Stimulated activated naive CD4-positive, alpha-beta T cell treated with Interleukin-2 at 50 U/mL for 16 hours (primary cell): ENCODE data around the gene GRIK3.

Source experiments
- DNase-seq: peaks from one replicate; lab custom pipeline; 2025; lab: John Stamatoyannopoulos, UW

GRIK3 gene

DNA sequence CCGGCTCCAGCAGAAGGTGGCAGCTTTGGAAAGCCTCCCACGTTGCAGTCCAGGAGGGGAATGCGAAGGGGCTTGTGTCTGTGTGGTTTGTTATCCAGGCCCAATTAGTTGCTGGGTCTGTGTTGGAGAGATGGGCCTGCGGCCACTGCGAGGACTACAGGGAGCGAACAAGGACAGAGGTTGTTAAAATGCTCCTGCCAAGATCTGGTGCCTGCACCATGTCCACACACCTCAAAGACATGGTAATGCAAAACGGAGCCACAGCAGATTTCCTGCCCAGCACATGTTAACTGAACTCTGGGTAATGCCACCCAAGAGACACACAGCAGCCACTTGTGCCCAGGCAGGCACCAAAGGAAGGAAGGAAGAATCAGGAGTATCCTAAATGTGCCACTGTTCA lies 18.6 kb downstream of the GRIK3 start:
- DNase-seq = no peak

DNA sequence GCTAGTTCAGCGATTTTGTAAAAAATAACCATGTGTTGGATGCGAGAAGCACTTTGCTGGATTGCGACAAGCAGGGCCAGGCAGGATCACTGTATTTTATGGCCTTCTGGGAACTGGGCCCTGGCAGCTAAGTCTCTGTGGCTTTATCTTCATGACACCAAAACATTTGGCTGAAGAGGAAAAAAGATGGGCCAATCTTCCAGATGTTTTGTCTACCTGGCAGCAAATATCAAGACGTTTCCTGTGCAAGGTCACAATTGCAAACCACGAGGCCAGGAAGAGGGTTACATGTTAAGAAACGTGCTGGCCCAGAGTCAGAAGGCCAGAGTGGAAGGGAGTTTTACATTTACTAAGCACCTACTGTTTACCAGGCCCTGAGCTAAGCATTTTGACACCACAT lies 22.1 kb downstream of the GRIK3 start:
- DNase-seq = no peak

DNA sequence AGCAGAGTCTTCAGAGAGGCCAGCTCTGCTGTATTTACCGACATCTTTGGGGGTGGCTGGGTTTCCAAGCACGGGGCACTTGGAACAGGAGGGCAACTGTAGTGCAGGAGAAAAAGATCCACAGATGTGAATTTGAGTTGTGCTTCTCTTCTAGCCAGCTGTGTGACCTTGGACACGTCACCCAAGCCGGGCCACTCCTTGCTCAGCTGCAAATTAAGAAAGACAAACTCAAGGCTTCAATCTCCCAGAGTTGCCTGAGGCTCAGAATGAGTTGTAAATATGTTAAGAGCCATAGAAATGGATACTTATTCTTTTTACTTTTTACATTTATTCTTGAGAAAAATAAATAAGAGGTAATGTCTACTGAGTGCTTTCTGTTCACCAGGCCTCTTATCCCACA lies 24.3 kb downstream of the GRIK3 start:
- no peak for DNase-seq

DNA sequence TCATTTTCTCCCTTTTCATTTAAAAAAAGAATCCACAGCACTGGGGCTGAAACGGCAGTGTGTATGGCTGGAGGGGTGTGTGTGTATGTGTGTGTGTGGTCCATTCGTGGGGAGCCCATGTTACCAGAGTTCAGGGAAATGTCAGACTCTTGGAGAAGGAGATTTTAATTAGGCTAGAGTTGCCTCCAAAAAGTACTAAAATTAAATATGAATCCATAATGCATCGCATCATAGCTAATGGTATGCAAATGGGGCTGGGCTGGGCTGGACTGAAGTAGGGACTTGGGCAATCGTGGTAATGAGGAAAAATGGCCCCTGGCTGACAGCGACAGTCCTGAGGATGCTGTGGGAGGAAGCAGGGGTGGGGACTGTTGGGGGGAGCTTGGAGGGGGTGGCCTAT lies 24.8 kb downstream of the GRIK3 start:
- no peak for DNase-seq

DNA sequence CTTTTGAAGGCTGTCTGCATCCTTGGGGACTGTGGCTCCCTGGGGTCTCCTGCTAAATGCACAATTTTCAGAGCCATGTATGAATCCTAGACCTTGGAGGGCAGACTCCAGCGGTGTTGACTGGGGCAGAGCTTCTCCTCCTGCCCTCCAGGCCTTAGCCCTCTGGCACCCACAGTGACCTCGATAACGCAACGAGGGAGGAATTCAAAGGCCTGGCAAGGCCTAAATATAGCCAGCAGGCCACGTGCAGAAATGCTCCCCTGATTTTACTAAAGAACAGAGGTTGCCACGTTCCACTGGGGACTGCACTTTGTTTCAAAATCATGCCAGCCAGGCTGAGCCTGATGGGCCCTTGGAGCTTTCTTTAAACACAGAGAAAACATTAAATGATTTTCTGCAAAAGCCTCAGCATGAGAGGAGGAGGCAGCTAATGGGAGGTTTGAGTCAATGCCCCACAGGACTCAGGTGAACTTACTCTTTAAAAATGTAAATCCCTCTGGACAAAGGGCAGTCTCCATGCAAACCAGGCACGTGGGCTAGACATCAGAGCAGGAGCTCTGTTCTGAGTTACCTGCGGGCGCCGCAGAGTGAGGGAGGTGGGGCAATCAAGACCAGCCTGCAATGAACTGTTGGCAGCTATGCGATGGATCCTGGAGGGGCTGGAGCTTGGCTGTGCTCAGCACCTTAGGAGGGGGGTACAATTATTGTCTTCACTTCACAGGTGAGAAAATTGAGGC lies 28.0 kb downstream of the GRIK3 start:
- no peak for DNase-seq

DNA sequence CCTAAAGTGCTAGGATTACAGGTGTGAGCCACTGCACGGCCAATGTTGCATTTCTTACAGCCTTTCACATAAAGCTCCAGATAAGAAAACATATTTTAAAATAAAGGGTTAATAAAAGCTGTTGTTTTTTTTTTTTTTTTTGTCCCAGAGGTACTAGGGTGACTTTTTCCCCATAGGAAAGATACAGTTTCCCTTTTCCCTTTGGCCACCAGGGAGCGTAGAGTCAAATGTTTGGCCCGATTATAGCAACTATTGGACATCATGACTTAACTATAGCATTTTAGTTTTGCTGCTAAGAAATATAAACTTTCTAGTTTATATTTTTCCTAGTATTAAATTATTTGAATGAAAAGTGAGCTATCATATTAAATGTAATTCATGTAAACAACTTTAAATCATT lies 31.4 kb downstream of the GRIK3 start:
- no peak for DNase-seq

DNA sequence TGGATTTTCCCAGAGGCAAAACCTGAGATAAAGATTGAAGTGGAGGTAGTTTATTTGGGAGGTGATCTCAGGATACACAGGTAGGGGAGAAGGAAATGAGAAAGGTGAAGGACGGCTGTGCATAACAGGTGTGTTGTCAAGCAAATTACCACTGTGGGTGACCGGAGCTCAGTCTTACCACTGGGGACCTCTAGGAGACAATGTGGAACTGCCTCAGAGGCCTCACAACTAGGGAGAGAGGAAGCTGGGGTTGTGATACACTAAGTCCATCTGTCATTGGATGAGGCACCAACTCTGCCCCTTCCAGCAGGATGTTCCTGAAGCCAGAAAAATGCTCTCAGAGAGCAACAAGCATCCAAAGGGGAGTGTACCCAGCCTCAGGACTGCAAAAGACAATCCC lies 32.6 kb downstream of the GRIK3 start:
- no peak for DNase-seq

DNA sequence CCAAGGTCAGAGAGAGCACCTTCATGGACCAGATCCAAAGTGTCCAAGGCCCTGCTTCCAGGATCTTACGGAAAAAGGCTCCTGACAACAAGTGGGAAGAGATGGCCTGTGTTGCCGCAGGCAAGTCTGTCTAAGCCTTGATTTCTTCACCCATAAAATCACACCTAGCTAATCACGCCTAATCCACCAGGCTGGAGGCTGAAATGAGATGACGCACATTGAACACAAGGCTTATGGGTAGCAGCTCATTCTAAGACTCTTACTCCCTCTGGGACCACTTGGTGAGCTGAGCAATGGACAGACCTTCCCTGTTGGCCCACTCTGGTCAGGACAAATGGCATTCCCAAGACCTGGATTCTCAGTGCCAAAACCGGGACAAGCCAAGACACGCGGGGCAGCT lies 38.2 kb downstream of the GRIK3 start:
- no peak for DNase-seq

DNA sequence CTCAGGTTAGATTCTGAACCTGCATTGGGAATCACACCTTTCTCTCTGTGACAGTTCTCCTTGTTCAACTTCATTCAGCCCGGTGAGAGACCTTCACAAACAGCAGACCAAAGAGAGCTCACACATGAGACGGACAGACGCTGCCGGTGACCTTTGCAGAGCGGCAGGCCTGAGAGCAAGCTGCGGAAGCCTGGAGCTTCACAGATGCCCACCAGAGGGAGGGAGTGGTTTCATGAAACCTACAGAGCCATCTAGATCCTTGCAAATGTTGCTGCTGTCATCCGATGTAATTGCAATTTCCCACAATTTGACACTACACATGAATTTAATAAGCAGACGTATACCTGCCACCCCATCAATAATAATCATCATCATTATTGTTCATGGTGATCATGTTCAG lies 39.4 kb downstream of the GRIK3 start:
- DNase-seq = no peak

DNA sequence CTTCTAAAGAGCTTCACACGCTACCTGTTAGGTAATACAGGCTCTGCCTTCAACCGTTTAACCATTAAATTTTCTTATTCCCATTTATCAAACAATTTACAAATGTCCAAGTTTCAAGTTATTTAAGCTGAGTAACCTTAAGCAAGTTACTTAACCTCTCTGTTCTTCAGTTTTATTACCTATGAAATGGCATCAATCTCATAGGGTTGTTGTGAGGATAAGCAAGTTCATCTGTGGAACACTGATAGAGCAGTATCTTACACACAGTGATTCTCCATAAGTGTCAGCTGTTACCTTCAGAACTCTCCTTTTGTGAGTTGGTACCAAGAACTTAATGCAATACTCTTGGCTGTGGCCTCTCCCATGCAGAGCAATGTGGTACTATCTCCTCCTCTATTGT lies 40.0 kb downstream of the GRIK3 start:
- DNase-seq = no peak

DNA sequence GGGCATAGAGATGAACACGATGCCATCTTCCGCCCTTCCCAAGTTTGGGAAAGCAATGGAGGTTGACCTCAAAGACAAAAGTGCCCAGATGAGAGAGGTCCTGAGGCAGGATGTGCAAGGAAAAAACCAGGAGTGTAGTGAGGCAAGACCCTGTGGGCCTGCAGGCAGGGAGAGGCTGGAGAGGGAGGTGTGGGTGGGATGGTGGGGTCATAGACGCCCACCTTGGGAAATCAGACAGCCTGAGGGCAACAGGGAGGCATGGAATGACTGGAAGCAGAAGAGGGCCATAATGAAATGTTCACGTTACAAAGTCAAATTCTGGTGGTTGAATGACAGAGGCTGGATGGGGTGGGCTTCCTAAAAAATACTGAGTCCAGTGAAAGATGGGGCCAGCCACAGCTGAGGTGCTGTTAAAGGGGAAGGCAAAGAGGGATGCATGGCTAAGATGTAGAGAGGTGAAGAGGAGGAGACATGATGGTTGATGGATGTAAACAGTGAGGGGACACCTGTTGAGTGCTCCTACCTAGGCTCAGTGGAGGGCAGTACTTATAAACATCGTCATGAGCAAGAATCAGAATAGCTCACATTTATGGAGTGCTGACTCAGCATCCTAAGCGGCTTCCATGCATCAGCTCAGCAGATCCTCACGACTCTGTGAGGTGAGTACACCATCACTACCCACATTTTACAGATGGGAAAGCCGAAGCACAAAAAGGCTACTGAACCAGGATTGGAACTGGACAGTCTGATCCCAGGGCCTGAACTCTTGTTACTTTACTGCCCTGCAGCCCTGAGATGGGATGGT lies 42.0 kb downstream of the GRIK3 start:
- no peak for DNase-seq

DNA sequence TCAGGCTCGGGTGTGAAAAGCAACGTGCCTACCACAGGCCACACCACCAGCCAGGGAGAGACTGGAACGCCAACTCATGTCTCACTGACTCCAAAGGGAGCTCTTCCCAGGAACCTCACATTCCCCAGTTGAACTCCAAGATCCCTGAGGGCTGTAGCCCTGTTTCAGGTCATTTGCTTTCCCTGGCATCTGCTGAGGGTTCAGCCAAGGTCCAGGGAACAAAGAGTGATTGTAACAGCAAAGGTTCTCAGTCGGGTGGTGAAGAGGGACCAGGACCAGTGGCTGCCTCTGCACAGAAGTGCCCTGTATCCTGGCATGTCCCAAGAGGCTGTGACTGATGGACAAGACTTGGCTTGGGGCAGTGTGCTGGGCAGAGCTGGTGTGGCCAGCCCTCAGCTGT lies 42.8 kb downstream of the GRIK3 start:
- no peak for DNase-seq

DNA sequence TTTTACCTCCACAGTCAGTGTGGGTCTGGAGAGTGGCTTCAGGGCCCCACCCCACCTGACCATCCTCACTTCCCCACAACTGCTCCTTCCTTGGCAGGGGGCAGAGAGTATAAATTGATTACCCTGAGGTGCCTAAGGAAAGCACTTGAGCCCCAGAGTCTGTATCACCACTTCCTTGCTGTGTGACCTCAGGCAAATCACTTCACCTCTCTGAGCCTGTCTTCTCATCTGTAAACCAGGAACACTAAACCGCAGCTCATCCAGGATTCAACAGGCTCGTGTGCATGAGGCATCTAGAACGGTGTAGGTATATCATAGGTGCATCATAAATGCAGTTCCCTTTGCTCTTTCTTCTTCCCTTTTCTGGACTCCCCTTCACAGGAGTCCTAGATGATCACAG lies 43.4 kb downstream of the GRIK3 start:
- no peak for DNase-seq

DNA sequence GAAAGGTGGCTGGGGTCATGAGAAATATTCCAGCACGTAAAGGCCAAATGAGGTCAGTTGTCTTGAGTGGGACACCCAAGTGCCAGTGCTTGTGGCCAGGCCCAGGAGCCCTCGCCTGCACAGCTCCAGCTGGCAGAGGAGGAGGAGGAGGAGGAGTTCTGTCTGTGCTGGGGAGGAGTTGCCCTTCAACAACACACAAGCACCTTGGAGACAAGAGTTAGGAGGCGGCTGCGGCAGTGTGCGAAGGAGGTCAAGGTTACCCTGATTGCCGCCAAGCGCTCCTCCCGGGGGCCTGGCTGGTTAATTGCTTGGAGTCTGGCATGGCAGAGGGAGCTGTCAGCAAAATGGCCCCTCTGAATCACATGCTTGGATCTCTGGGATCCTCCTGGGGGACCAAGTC lies 45.1 kb downstream of the GRIK3 start:
- DNase-seq = no peak

DNA sequence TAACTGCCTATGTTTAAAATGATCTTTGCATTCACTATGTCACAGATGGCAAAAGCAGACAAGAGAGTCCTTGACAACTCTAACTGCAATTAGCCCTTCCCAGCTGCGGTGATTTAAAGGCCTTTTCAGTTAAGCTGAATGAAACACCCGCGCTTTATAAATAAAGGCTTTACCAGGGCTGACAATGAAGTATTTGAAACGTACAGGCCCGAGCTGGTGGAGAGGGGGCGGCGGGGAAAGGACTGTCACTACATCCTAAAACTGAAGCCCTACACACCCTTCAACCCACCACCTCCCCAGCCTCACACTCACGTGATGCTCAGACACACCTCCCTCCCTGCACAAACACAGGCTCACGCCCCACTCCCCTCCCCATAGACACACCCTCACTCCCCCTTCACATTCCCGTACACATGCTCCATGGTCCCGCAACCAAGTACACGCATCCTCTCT lies 45.5 kb downstream of the GRIK3 start:
- no peak for DNase-seq

DNA sequence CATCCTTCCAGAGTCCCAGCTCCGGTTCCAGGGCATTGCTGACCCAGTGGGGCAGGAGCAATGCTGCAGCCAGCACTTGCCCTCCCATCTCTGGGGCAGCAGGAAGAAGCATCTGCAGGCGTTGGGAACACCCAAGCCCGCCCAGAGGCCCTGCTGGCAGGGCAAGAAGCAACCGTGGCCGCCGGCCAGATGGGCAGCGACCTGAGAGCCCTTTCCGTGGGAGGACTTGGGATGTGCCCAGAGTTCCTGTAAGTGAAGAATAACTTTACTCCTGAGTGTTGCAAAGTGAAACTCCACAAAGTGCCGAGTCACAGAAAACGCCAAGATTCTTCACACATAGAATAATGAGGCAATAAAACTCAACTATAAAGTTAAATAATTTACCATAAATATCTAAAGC lies 46.0 kb downstream of the GRIK3 start:
- DNase-seq = no peak

DNA sequence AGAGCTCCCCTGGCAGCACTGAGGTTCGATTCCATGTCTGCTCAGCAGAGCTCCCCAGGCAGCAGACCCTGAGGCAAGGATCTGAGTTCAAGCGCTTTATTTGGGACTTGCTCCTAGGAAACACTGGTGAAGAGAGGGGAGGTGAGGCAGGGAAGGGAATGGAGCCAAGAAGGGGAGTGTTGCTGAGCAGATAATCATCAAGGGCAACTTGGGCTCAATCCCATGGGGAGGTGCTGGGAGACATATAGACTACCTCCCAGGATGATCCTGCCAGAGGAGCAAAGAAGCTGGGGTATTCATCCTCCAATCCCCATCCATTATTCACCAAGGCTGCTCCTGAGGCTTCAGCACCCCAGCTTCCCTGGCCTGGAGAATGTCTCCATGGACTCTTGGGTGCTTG lies 47.0 kb downstream of the GRIK3 start:
- no peak for DNase-seq

DNA sequence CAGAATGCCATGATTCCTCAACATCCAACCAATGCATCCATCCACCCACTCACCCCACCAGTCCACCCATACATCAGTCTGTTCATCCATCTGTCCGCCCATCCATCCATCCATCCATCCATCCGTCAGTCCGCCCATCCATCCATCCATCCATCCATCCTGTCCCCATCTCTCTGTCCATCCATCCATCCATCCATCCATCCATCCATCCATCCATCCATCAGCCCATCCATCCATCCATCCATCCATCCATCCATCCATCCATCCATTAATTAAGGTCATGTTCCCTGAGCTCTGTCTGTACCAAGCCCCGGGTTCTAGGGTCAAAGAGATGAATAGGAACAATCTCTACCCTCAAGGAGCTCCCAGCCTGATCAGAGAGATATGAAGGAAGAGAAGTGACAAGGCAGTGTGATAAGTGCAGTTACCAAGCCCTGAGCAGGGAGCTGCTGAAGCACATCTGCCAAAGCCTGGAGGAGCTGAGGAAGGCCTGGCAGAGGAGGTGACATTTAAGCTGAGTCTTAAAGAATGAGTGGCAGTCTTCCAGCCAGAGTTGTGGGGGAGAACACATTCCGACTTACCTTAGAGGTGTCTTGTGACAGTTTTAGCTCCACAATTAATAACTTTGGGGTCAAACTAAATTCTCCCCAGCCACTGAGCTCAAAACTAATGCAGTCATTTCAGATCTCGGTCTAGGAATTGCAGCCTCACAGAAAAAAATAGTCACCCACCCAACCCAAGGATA lies 47.9 kb downstream of the GRIK3 start:
- no peak for DNase-seq

DNA sequence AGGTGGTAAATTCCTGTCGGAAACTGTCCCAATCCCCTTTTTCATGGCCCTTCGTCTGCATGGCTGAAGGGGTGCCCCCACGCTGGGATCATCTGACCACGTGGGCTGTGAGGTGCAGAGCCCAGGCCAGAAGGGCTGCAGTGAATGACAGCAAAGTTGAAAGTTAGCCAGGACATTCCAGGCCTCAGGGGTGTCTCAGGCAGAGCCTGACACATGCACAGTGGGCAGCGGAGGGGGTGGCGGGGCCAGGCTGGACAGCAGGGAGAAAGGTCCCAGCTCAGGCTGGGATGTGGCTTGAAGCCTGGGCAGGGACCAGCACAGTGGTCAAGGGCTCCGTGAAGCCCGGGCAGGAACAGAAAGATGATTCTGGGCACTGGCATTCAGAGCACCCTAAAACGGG lies 49.6 kb downstream of the GRIK3 start:
- no peak for DNase-seq

DNA sequence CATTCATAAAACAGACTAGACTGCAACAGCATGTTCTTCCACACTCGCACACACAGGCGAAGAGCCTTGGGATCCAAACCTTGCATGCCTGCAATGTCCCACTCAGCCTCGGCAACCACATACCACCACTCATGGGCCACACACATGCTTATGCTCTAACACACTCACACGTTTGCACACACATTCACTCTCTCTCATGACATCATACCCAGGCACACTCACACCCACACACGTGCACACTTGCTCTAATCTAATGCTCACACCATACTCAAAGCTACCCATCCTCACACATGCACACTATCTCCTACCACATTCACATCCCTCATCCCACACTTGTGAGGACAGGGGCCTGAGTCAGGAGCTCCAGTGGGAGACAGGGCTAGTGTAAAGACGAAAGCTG lies 50.3 kb downstream of the GRIK3 start:
- no peak for DNase-seq

DNA sequence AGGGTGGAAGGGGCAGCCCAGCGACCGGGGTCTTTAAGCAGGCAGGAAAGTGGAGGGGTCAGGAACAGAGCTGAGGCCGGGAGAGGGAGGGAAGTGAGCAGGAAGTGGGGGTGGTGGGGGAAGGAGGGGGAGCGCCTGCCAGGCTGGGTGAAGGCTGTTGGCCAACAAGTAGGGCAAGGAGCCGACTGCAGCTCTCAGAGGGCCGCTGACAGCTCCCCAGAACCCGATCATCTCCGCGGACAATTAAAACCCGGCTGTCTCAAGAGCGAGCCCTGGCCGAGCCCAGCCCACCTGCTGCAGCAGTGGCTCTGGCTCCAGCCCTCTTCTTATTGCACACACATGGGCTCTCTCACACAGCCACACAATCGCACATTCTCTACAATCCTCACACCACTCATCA lies 51.6 kb downstream of the GRIK3 start:
- no peak for DNase-seq

DNA sequence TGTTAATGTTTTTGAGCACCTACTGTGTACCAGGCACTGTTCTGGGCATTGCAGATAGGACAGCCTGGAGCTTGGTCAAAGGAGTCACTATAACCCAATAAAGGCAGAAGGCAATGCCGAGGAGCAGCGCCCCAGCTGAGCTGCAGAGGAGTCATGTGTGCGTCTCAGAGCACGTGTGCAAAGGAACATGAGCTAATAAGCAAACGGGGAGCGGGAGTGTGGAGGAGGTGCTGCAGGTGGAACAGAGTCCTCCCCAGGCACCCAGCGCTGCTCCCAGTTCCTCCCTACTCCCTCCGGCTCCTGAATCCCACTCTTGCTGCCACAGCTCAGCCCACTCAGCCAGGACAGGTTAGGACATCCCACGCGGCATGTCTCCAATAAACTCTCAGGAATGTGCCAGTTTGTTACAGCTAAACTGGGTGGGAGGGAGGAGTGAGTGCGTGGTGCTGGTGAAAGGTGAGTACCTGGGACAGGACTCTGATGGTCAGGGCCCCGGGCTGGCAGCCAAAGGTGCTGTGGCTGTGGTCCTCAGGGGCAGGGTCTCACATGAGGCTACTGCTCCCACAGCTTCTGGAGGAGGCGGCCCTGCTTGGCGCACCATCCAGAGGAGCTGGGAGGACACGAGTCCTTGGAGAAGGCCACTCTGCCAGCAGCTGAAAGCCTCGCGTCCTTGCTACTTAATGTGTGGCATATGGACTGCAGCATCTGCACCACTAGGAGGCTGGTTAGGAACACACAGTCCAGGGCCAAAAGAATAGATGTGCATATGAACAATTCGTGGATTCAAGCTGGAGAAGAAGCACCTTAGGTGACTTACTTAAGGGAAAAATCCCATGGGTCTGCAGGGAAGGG lies 52.3 kb downstream of the GRIK3 start:
- no peak for DNase-seq
